Breast epithelium (tissue), 3 donors: ENCODE data around the gene ELMOD1.

Experiments
- CTCF ChIP-seq, 3 donors: fragments of 450-650 bp; IDR thresholded peaks; one replicate each; pipeline ENCODE4 v1.5.1; 2016 to 2017; ENCODE audit warnings: antibody characterized with exemption in 3 of 3, mild to moderate bottlenecking in 3 of 3, moderate library complexity in 3 of 3
- POLR2A ChIP-seq: fragments of 450-650 bp; IDR thresholded peaks from one replicate; pipeline ENCODE4 v1.6.1; 2016; ENCODE audit warnings: antibody characterized with exemption, mild to moderate bottlenecking, moderate library complexity

GRCh38 chr11:107631043-107631442, 40.1 kb downstream of the ELMOD1 start:
- TF ChIP-seq CTCF (IDR thresholded peaks at IDR 0.05) (no peak), POLR2A (no peak)
